ENCODE measurements around the gene NOP9.
"Not testable (repeated sequence)": the region's sequence is repeated elsewhere in the genome, so short reads cannot be mapped to it uniquely, and the experiment has no call there.

NOP9 gene

GRCh38 chr14:24315807-24316596 is 16.4 kb downstream of the NOP9 start:
- DNase-seq, result no peak
- Mint-ChIP-seq H3K27ac (no peak overlapping the region), H3K4me1 (ENCODE audit: low read depth) (peaks cover 56% of the 10 kb centered on the region), H3K27me3 (no peaks in the 10 kb centered on the region), H3K36me3 (ENCODE audit: low read depth) (peaks cover 35% of the 10 kb centered on the region), H3K4me3 (no peak overlapping the region), H3K9me3 (no peaks in the 10 kb centered on the region)

- peaks cover 35% of the 10 kb centered on the region for H3K36me3 Mint-ChIP-seq (ENCODE audit: low read depth)
- H3K4me3 Mint-ChIP-seq, result no peak overlapping the region
- no peaks in the 10 kb centered on the region for H3K9me3 Mint-ChIP-seq
- H3K27ac Mint-ChIP-seq, result no peak overlapping the region
- no peaks in the 10 kb centered on the region for H3K27me3 Mint-ChIP-seq
- peaks cover 52% of the 10 kb centered on the region for H3K4me1 Mint-ChIP-seq (ENCODE audit: low read depth)
- DNase-seq, result no peak
These were observed 16.9 kb downstream of the NOP9 start for GRCh38 chr14:24316597-24316950.

- Mint-ChIP-seq H3K4me1 (ENCODE audit: low read depth) (peaks cover 45% of the 10 kb centered on the region), H3K9me3 (no peaks in the 10 kb centered on the region), H3K27me3 (no peaks in the 10 kb centered on the region), H3K36me3 (ENCODE audit: low read depth) (peaks cover 28% of the 10 kb centered on the region), H3K27ac (peak overlapping the region; percentile 69), H3K4me3 (no peak overlapping the region)
- no peak for DNase-seq
These were observed 17.7 kb downstream of the NOP9 start for GRCh38 chr14:24317141-24317928.

DNA sequence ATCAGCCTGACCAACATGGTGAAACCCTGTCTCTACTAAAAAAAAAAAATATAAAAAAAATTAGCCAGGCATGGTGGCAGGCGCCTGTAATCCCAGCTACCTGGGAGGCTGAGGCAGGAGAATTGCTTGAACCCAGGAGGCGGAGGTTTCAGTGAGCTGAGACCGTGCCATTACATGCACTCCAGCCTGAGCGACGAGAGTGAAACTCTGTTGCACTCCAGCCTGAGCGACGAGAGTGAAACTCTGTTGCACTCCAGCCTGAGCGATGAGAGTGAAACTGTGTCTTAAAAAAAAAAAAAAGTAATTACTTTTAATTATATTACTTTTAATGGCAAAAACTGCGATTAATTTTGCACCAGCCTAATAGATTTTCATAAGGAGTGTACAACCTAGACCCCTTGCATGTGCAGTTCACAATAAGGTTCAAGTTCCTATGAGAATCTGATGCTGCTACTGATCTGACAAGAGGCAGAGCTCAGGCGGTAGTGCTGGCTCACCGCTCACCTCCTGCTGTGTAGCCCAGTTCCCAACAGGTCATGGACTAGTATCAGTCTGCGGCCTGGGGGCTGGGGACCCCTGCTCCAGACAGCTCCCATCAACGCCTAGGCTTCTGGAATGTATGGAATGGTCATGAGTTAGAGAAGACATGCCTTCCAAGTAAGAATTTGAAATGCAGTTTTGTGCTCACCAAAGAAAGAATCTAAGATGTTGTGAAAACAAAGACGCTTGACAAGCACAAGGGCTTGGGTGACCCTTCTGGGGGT is 21.7 kb downstream of the NOP9 start:
- Mint-ChIP-seq H3K4me1 (ENCODE audit: low read depth) (peaks cover 16% of the 10 kb centered on the region), H3K27me3 (no peaks in the 10 kb centered on the region), H3K36me3 (ENCODE audit: low read depth) (peaks cover 4% of the 10 kb centered on the region), H3K4me3 (no peak overlapping the region), H3K9me3 (no peaks in the 10 kb centered on the region), H3K27ac (no peak overlapping the region)
- no peak for DNase-seq

DNA sequence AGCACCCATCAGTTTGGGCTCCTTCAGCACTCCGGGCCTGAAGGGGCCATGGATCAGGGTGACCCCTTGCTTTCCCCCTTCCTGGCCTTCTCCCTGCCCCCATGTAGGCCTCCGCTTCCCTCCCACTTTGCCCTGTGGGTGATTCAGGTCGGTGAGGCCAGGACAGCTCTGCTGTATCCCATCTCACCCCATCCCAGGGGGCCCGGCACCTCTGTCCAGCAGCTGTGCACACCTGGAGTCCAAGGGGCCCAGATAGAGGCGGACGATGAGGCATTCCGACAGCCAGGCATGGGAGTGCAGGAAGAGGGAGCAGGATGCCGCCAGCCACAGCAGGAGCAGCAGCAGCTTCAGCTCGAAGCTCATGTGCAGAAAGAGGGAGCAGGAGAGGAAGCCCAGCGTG is 23.0 kb downstream of the NOP9 start:
- Mint-ChIP-seq H3K4me1 (ENCODE audit: low read depth) (peaks cover 8% of the 10 kb centered on the region), H3K27me3 (no peaks in the 10 kb centered on the region), H3K9me3 (no peaks in the 10 kb centered on the region), H3K27ac (no peak overlapping the region), H3K36me3 (ENCODE audit: low read depth) (no peaks in the 10 kb centered on the region), H3K4me3 (no peak overlapping the region)
- no peak for DNase-seq

GRCh38 chr14:24323341-24323740 is 23.7 kb downstream of the NOP9 start:
- Mint-ChIP-seq H3K9me3 (no peaks in the 10 kb centered on the region), H3K27me3 (no peaks in the 10 kb centered on the region), H3K36me3 (ENCODE audit: low read depth) (no peaks in the 10 kb centered on the region), H3K4me3 (no peak overlapping the region), H3K4me1 (ENCODE audit: low read depth) (peaks cover 4% of the 10 kb centered on the region), H3K27ac (no peak overlapping the region)
- no peak for DNase-seq

DNA sequence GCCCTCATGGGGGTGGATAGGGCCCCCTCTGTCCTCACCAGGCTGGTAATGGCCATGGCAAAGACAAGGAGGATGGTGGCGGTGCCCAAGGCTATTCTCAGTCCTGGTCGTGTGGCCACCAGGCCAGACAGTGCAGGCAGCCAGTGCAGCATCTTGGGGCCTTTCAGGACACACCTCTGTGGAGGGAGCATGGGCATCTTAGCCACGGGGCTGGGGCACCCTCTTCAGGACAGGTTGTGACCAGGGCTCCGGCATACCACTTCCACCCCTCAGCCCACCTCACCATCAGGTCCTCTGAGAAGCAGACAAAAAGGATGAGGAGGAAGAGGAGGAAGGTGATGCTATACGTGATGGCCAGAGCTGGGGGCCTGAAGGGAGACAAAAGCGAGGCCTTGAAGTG is 24.4 kb downstream of the NOP9 start:
- Mint-ChIP-seq H3K27me3 (no peaks in the 10 kb centered on the region), H3K4me3 (no peak overlapping the region), H3K27ac (no peak overlapping the region), H3K36me3 (ENCODE audit: low read depth) (no peaks in the 10 kb centered on the region), H3K9me3 (no peaks in the 10 kb centered on the region), H3K4me1 (ENCODE audit: low read depth) (peaks cover 4% of the 10 kb centered on the region)
- DNase-seq, result no peak

GRCh38 chr14:24325041-24325530 is 25.4 kb downstream of the NOP9 start:
- DNase-seq, result no peak
- H3K27me3 Mint-ChIP-seq, result no peaks in the 10 kb centered on the region
- H3K36me3 Mint-ChIP-seq (ENCODE audit: low read depth), result no peaks in the 10 kb centered on the region
- peaks cover 15% of the 10 kb centered on the region for H3K4me1 Mint-ChIP-seq (ENCODE audit: low read depth)
- no peak overlapping the region for H3K4me3 Mint-ChIP-seq
- no peaks in the 10 kb centered on the region for H3K9me3 Mint-ChIP-seq
- H3K27ac Mint-ChIP-seq, result no peak overlapping the region

GRCh38 chr14:24325963-24326362 is 26.3 kb downstream of the NOP9 start:
- DNase-seq, result no peak
- Mint-ChIP-seq H3K36me3 (ENCODE audit: low read depth) (no peaks in the 10 kb centered on the region), H3K27ac (no peak overlapping the region), H3K27me3 (no peaks in the 10 kb centered on the region), H3K4me1 (ENCODE audit: low read depth) (peaks cover 16% of the 10 kb centered on the region), H3K9me3 (no peaks in the 10 kb centered on the region), H3K4me3 (no peak overlapping the region)

DNA sequence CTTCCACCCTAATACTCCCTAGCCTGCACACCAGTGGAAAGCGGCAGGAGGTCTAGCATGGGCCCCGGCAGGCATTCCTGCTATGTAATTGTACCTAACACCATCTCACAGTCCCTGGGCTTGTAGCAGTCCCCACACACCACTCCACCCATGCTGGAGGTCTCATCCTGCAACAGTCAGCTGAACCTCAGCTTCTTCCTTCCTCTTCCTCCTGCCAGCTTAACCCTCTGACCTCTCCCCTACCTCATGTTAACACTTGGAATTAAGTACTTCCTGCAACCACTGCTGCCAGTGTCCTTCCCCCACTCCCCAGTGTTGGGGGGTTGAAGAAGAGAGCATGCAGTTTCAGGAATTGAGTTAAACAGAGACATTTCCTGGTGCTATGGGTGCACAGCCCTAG is 27.7 kb downstream of the NOP9 start:
- Mint-ChIP-seq H3K4me1 (ENCODE audit: low read depth) (peaks cover 23% of the 10 kb centered on the region), H3K27me3 (peaks cover 3% of the 10 kb centered on the region), H3K36me3 (ENCODE audit: low read depth) (no peaks in the 10 kb centered on the region), H3K4me3 (no peak overlapping the region), H3K9me3 (no peaks in the 10 kb centered on the region), H3K27ac (no peak overlapping the region)
- DNase-seq, result no peak

- H3K36me3 Mint-ChIP-seq (ENCODE audit: low read depth); H3K27ac Mint-ChIP-seq; H3K27me3 Mint-ChIP-seq; DNase-seq; H3K4me3 Mint-ChIP-seq; H3K9me3 Mint-ChIP-seq: not testable (repeated sequence)
- peaks cover 29% of the 10 kb centered on the region for H3K4me1 Mint-ChIP-seq (ENCODE audit: low read depth)
These were observed 28.3 kb downstream of the NOP9 start for GRCh38 chr14:24327914-24328313.

DNA sequence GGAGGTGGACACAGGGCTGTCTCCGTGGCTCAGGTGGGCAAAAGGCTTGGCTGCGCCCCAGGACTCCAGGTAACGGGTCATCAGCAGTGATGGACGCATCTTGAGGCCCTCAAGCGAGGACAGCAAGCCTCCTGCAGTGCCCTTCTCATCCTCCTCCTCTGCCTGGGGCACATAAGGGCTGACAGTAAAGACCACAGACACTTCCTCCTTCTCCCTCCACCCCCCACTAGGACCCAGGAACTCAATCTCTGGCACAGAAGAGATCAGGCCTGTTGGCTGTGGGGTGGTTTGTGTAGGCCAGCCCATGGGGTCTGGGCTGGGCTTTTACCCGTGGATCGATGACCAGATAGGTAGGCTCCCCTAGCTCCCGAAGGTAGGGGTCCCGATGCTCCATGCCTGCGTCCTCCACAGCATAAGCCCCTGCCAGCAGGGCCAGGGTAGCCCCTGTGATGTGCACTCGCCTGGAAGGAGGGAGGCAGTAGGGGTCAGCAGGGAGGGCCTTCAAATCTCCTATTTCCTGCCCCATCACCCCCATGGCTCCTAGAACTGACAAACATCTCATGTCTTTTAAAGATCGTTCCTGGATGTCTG is 29.5 kb downstream of the NOP9 start:
- H3K9me3 Mint-ChIP-seq, result no peaks in the 10 kb centered on the region
- DNase-seq, result no peak
- H3K27me3 Mint-ChIP-seq, result peaks cover 20% of the 10 kb centered on the region
- no peaks in the 10 kb centered on the region for H3K36me3 Mint-ChIP-seq (ENCODE audit: low read depth)
- no peak overlapping the region for H3K27ac Mint-ChIP-seq
- no peak overlapping the region for H3K4me3 Mint-ChIP-seq
- H3K4me1 Mint-ChIP-seq (ENCODE audit: low read depth), result peaks cover 39% of the 10 kb centered on the region

DNA sequence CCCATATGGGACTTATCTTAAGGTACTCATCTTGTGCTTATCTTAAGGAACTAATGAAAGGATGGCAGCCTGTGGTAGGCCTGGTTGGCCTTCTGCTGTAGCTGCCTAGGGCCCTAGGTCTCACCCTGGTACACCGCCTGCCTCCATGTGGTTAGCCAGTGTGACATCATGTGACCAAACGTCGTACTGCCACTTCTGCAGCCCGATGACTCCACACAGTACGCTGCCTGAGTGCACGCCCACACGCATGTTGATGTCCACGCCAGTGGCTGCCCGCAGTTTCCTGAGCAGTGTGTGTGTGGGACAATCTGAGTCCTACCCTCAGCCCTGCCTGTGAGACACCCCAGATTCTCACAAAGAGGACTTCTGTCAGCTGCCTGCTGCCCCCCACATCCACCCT is 30.1 kb downstream of the NOP9 start:
- peaks cover 25% of the 10 kb centered on the region for H3K27me3 Mint-ChIP-seq
- DNase-seq, result peak; percentile 63
- no peak overlapping the region for H3K4me3 Mint-ChIP-seq
- no peak overlapping the region for H3K27ac Mint-ChIP-seq
- peaks cover 43% of the 10 kb centered on the region for H3K4me1 Mint-ChIP-seq (ENCODE audit: low read depth)
- H3K36me3 Mint-ChIP-seq (ENCODE audit: low read depth), result no peaks in the 10 kb centered on the region
- H3K9me3 Mint-ChIP-seq, result no peaks in the 10 kb centered on the region

DNA sequence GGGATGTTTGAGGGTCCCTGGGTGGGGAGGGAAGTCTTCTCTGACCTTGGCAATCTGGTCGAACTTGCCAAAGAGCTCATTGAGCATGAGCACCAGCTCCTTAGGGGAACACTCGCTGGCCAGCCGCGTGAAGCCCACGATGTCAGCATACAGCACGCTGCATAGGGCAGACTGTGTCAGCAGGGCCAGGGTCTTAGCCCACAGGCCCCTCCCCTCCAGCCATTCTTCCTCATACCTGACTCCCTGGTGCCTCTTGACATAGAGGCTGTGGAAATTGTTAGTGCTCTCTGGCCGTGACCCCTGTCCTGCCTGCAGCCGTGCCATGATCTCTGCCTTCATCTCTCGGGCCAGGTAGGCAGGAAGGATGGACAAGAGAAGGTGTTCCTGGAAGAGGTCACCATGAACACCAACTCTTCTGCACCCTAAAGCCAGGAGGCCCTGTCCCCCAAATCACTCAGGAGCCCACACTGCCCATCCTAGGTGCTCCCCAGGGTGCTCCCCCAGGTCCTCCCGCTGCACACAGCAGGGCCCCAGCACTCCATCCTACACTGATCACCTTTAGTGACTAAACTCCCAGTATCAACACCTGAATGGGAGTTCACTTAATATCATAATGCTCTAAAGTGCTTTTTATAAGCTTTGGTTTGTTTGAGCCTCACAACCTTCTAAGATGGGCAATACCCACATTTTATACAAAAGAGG is 31.5 kb downstream of the NOP9 start:
- Mint-ChIP-seq H3K4me3 (no peak overlapping the region), H3K27ac (no peak overlapping the region), H3K36me3 (ENCODE audit: low read depth) (peaks cover 1% of the 10 kb centered on the region), H3K4me1 (ENCODE audit: low read depth) (peaks cover 48% of the 10 kb centered on the region), H3K27me3 (peaks cover 39% of the 10 kb centered on the region), H3K9me3 (no peaks in the 10 kb centered on the region)
- DNase-seq, result no peak
